ENCODE measurements around the gene POLR2M.

POLR2M gene

DNA sequence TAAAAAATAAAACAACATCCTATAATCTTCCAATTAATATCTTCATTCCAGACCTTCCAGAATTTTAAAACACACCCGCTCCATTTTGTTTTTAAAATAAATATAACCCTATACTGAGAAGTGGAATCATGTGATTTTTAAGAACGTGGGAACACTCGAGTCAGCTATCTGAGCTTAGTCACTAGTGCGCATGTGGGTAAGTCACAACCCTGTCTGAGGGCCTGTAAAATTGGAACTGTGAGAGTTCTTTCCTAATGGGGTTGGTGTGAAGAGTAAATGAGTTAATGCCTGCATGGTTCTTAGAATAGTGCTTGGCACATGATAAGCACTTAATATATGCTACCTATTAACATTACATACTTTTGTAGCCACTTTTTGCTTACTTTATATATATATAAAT, 19.9 kb upstream of the POLR2M start:
- Histone ChIP-seq H3K4me1 (ENCODE audit: control insufficient read depth, insufficient read depth, low read length) (peaks cover 20% of the 10 kb centered on the region), H3K4me3 (ENCODE audit: low read depth, low read length) (no peak overlapping the region), H3K9me3 (ENCODE audit: control insufficient read depth, insufficient read depth, low read depth, low read length) (no peaks in the 10 kb centered on the region), H3K27ac (ENCODE audit: extremely low read depth, low read depth, low read length) (no peak overlapping the region), H3K36me3 (ENCODE audit: control insufficient read depth in 2 of 2, insufficient read depth in 1 of 2, low read length in 2 of 2) (no peaks in the 10 kb centered on the region)
- TF ChIP-seq ZNF37A (tag by site-specific recombination; IDR thresholded peaks at IDR 0.05): no peak
- TF ChIP-seq, protein P1, sequence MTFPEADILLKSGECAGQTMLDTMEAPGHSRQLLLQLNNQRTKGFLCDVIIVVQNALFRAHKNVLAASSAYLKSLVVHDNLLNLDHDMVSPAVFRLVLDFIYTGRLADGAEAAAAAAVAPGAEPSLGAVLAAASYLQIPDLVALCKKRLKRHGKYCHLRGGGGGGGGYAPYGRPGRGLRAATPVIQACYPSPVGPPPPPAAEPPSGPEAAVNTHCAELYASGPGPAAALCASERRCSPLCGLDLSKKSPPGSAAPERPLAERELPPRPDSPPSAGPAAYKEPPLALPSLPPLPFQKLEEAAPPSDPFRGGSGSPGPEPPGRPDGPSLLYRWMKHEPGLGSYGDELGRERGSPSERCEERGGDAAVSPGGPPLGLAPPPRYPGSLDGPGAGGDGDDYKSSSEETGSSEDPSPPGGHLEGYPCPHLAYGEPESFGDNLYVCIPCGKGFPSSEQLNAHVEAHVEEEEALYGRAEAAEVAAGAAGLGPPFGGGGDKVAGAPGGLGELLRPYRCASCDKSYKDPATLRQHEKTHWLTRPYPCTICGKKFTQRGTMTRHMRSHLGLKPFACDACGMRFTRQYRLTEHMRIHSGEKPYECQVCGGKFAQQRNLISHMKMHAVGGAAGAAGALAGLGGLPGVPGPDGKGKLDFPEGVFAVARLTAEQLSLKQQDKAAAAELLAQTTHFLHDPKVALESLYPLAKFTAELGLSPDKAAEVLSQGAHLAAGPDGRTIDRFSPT (tag by site-specific recombination; IDR thresholded peaks at IDR 0.05): no peak
- TF ChIP-seq, protein P2, sequence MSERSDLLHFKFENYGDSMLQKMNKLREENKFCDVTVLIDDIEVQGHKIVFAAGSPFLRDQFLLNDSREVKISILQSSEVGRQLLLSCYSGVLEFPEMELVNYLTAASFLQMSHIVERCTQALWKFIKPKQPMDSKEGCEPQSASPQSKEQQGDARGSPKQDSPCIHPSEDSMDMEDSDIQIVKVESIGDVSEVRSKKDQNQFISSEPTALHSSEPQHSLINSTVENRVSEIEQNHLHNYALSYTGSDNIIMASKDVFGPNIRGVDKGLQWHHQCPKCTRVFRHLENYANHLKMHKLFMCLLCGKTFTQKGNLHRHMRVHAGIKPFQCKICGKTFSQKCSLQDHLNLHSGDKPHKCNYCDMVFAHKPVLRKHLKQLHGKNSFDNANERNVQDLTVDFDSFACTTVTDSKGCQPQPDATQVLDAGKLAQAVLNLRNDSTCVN (tag by site-specific recombination; optimal IDR thresholded peaks at IDR 0.05): no peak
- CTCF ChIA-PET: no interaction called here
- POLR2A ChIA-PET: no interaction called here

DNA sequence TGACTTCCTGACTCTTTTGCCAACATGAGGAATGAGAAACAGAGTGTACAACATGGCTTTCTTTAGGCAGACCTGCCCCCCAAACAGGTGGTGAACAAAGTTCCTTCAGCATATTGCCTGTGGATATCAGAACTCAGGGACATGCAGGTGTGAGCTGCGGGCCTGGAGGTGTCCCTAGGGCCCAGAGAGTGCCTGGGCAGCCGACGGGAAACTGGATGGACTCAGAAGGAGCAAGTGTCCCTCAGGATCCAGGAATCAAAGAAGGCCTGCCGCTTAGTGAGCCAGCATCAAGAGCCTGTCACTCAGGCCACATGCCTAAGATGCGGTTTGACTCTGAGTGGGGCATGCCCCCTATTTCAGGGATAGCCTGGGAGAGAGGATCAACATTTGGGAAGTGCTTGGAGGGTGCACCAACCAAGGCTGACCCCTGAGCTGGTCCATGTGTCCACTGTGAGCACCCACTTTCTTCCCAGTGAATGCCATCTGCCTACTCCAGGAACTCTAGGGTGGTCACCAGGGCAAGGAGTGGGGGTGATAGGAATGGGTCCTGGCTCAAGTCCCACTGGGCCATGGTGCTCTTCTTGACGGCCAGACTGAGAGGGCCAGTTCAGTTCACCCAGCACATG, 16.1 kb upstream of the POLR2M start:
- no peaks in the 10 kb centered on the region for H3K9me3 ChIP-seq (ENCODE audit: control insufficient read depth, insufficient read depth, low read depth, low read length)
- ChIA-PET POLR2A (no interaction called here), CTCF (no interaction called here)
- TF ChIP-seq ZNF292 (tag by site-specific recombination; IDR thresholded peaks at IDR 0.05; ENCODE audit: borderline replicate concordance, low read depth) (no peak), KLF9 (tag by site-specific recombination; IDR thresholded peaks at IDR 0.05; ENCODE audit: low read depth) (no peak), ZNF529 (tag by site-specific recombination; IDR thresholded peaks at IDR 0.05; ENCODE audit: insufficient replicate concordance) (no peak), SCRT2 (tag by site-specific recombination; IDR thresholded peaks at IDR 0.05) (no peak), ZNF48 (tag by site-specific recombination; IDR thresholded peaks at IDR 0.05) (no peak), ZNF174 (tag by site-specific recombination; IDR thresholded peaks at IDR 0.05) (no peak), GLI4 (tag by site-specific recombination; IDR thresholded peaks at IDR 0.05) (no peak), ZFP37 (tag by site-specific recombination; IDR thresholded peaks at IDR 0.05) (no peak), ZBTB21 (tag by site-specific recombination; IDR thresholded peaks at IDR 0.05) (no peak), ZNF549 (tag by site-specific recombination; IDR thresholded peaks at IDR 0.05) (no peak), YY1 (tag by site-specific recombination; IDR thresholded peaks at IDR 0.05) (no peak), ZNF664 (tag by site-specific recombination; IDR thresholded peaks at IDR 0.05) (no peak), ZNF211 (tag by site-specific recombination; IDR thresholded peaks at IDR 0.05; ENCODE audit: low read depth) (no peak), ZNF660 (tag by site-specific recombination; IDR thresholded peaks at IDR 0.05) (no peak)
- TF ChIP-seq, protein P3, sequence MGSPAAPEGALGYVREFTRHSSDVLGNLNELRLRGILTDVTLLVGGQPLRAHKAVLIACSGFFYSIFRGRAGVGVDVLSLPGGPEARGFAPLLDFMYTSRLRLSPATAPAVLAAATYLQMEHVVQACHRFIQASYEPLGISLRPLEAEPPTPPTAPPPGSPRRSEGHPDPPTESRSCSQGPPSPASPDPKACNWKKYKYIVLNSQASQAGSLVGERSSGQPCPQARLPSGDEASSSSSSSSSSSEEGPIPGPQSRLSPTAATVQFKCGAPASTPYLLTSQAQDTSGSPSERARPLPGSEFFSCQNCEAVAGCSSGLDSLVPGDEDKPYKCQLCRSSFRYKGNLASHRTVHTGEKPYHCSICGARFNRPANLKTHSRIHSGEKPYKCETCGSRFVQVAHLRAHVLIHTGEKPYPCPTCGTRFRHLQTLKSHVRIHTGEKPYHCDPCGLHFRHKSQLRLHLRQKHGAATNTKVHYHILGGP (tag by site-specific recombination; IDR thresholded peaks at IDR 0.05): no peak
- TF ChIP-seq, protein P4, sequence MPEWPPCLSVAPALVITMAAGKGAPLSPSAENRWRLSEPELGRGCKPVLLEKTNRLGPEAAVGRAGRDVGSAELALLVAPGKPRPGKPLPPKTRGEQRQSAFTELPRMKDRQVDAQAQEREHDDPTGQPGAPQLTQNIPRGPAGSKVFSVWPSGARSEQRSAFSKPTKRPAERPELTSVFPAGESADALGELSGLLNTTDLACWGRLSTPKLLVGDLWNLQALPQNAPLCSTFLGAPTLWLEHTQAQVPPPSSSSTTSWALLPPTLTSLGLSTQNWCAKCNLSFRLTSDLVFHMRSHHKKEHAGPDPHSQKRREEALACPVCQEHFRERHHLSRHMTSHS (tag by site-specific recombination; IDR thresholded peaks at IDR 0.05): no peak
- no peaks in the 10 kb centered on the region for H3K36me3 ChIP-seq (ENCODE audit: control insufficient read depth in 2 of 2, insufficient read depth in 1 of 2, low read length in 2 of 2)
- H3K4me3 ChIP-seq (ENCODE audit: low read depth, low read length): no peak overlapping the region
- peaks cover 41% of the 10 kb centered on the region for H3K4me1 ChIP-seq (ENCODE audit: control insufficient read depth, insufficient read depth, low read length)
- H3K27ac ChIP-seq (ENCODE audit: extremely low read depth, low read depth, low read length): peak overlapping the region; percentile 4; the same call in 1 of the 2 replicates

All from HEK293 (cell line).